WTC11 (cell line): Measurements from ENCODE around the gene IGSF9.

Experiments
- CREM ChIP-seq: sonication (generic); formaldehyde crosslinking; IDR thresholded peaks from 2 replicates; pipeline ENCODE4 v1.8.1; 2022; ENCODE audit warnings: mild to moderate bottlenecking, missing genetic modification reagents, moderate library complexity
- NR3C1 ChIP-seq: sonication (generic); formaldehyde crosslinking; conservative IDR thresholded peaks from 2 replicates; pipeline ENCODE4 v1.8.1; 2023; ENCODE audit warnings: low read depth, mild to moderate bottlenecking, missing genetic modification reagents
- PRRX2 ChIP-seq: fragments of 250-450 bp; sonication (Bioruptor Pico); IDR thresholded peaks from 2 replicates; pipeline ENCODE4 v1.8.0; 2021; ENCODE audit warnings: mild to moderate bottlenecking
- SMAD3 ChIP-seq: sonication (generic); formaldehyde crosslinking; IDR thresholded peaks from 2 replicates; pipeline ENCODE4 v1.8.0; 2022; ENCODE audit warnings: missing genetic modification reagents, mild to moderate bottlenecking, borderline replicate concordance
- ZBTB21 ChIP-seq: sonication (generic); formaldehyde crosslinking; IDR thresholded peaks from 2 replicates; pipeline ENCODE4 v1.8.1; 2023; ENCODE audit warnings: mild to moderate bottlenecking, missing genetic modification reagents, borderline replicate concordance
- ZNF121 ChIP-seq: sonication (generic); formaldehyde crosslinking; IDR thresholded peaks from 2 replicates; pipeline ENCODE4 v1.8.0; 2023; ENCODE audit warnings: missing genetic modification reagents
- TF ChIP-seq, protein P1 (sequence below): sonication (generic); formaldehyde crosslinking; IDR thresholded peaks from 2 replicates; pipeline ENCODE4 v1.8.1; 2023; ENCODE audit warnings: mild to moderate bottlenecking, missing genetic modification reagents
- TF ChIP-seq, protein P2 (sequence below): fragments of 200-600 bp; IDR thresholded peaks from 2 replicates; pipeline ENCODE4 v1.8.0; 2022; ENCODE audit warnings: antibody characterized with exemption

DNA sequence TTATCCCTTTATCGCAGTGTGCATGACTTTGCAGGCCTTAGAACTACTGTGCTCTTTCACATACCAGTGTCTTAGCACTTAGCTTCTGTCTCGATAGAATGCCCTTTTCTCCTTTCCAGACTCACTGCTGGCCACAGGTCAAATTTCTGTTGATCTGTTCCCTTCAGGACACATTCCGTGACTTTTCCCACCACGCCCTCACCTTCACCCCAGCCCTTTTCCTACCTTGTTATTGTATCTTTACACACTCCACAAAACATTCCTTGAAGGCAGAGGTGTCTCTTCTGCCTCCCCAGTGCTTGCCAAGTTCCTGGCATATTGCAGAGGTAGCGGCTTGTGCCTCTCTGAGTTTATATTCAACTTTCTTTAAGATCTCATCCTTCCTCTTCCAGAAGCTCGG lies 3.7 kb upstream of the IGSF9 start:
- TF ChIP-seq ZBTB21 (CRISPR knock-in tag) = no peak
- no peak for TF ChIP-seq NR3C1
- TF ChIP-seq, protein P1, sequence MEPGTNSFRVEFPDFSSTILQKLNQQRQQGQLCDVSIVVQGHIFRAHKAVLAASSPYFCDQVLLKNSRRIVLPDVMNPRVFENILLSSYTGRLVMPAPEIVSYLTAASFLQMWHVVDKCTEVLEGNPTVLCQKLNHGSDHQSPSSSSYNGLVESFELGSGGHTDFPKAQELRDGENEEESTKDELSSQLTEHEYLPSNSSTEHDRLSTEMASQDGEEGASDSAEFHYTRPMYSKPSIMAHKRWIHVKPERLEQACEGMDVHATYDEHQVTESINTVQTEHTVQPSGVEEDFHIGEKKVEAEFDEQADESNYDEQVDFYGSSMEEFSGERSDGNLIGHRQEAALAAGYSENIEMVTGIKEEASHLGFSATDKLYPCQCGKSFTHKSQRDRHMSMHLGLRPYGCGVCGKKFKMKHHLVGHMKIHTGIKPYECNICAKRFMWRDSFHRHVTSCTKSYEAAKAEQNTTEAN (CRISPR knock-in tag) = no peak
- TF ChIP-seq, protein P2, sequence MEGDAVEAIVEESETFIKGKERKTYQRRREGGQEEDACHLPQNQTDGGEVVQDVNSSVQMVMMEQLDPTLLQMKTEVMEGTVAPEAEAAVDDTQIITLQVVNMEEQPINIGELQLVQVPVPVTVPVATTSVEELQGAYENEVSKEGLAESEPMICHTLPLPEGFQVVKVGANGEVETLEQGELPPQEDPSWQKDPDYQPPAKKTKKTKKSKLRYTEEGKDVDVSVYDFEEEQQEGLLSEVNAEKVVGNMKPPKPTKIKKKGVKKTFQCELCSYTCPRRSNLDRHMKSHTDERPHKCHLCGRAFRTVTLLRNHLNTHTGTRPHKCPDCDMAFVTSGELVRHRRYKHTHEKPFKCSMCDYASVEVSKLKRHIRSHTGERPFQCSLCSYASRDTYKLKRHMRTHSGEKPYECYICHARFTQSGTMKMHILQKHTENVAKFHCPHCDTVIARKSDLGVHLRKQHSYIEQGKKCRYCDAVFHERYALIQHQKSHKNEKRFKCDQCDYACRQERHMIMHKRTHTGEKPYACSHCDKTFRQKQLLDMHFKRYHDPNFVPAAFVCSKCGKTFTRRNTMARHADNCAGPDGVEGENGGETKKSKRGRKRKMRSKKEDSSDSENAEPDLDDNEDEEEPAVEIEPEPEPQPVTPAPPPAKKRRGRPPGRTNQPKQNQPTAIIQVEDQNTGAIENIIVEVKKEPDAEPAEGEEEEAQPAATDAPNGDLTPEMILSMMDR = no peak
- no peak for TF ChIP-seq ZNF121 (CRISPR knock-in tag)
- TF ChIP-seq CREM (CRISPR knock-in tag) = no peak
- no peak for TF ChIP-seq PRRX2
- no peak for TF ChIP-seq SMAD3 (CRISPR knock-in tag)
